Measurements from ENCODE around the gene ENPP7.

ENPP7 gene

GRCh38 chr17:79730769-79731483, at the start of gene ENPP7:
Gene ENPP7 (plus strand): TSS chr17:79730943. CDS start chr17:79731140, 197 bp downstream.
- DNase-seq, result no peak

- DNase-seq, result no peak
These were observed 49.6 kb upstream of the ENPP7 start for GRCh38 chr17:79681101-79681621.

- no peak for DNase-seq
These were observed 49.0 kb upstream of the ENPP7 start for GRCh38 chr17:79681628-79682261.

GRCh38 chr17:79683365-79683764, 47.4 kb upstream of the ENPP7 start:
- DNase-seq, result no peak

- DNase-seq, result no peak
These were observed 46.4 kb upstream of the ENPP7 start for GRCh38 chr17:79684132-79684985.

GRCh38 chr17:79685121-79685520, 45.6 kb upstream of the ENPP7 start:
- no peak for DNase-seq

- no peak for DNase-seq
These were observed 44.3 kb upstream of the ENPP7 start for GRCh38 chr17:79686476-79686875.

- no peak for DNase-seq
These were observed 40.3 kb upstream of the ENPP7 start for GRCh38 chr17:79690466-79690865.

GRCh38 chr17:79690988-79691836, 39.5 kb upstream of the ENPP7 start:
- DNase-seq, result no peak

GRCh38 chr17:79691931-79692330, 38.8 kb upstream of the ENPP7 start:
- no peak for DNase-seq

GRCh38 chr17:79693419-79693818, 37.3 kb upstream of the ENPP7 start:
- no peak for DNase-seq

- no peak for DNase-seq
These were observed 35.4 kb upstream of the ENPP7 start for GRCh38 chr17:79695293-79695790.

GRCh38 chr17:79695797-79696609, 34.7 kb upstream of the ENPP7 start:
- DNase-seq, result no peak

GRCh38 chr17:79696610-79696982, 34.1 kb upstream of the ENPP7 start:
- DNase-seq, result no peak

GRCh38 chr17:79698146-79698846, 32.4 kb upstream of the ENPP7 start:
- DNase-seq, result no peak

- DNase-seq, result no peak
These were observed 31.2 kb upstream of the ENPP7 start for GRCh38 chr17:79699386-79700036.

GRCh38 chr17:79700592-79700991, 30.2 kb upstream of the ENPP7 start:
- no peak for DNase-seq

GRCh38 chr17:79702034-79702433, 28.7 kb upstream of the ENPP7 start:
- no peak for DNase-seq

GRCh38 chr17:79702550-79703236, 28.1 kb upstream of the ENPP7 start:
- no peak for DNase-seq

- DNase-seq, result no peak
These were observed 26.1 kb upstream of the ENPP7 start for GRCh38 chr17:79704691-79705090.

Data from CD4-positive, alpha-beta T cell treated with Interleukin-21 for 1 hour (primary cell).